T-helper 2 cell treated with Interferon-gamma antibody and Interleukin-4, amounts not matched to agents 100 ng/mL and 5 ng/mL, for 36 hours (primary cell): ENCODE data around the gene CCDC197. TPM values are rescaled to one million over a fixed set of nuclear protein-coding genes. Genes with fewer than 3 reads are reported as not detected.

Source experiments
- intact Hi-C: fragments of 100-400 bp; cut with micrococcal nuclease; formaldehyde crosslinking; loops from one replicate; pipeline ENCODE4 v1.15.1; 2023
- total RNA-seq: library from RNA; stranded (reverse); gene quantifications from 2 replicates; pipeline ENCODE4 v1.2.3, GENCODE V29; 2022

CCDC197 gene
- not detected in 2 replicates for total RNA-seq

GRCh38 chr14:93997082-93997481, at the start of gene CCDC197:
Gene CCDC197, plus strand, starts transcription at chr14:93997301. Its CDS starts 831 bp downstream, at chr14:93998132.
- intact Hi-C loops, result no loop called here

GRCh38 chr14:93949511-93950075, 47.5 kb upstream of the CCDC197 start:
- intact Hi-C loops, result no loop called here

- intact Hi-C loops, result no loop called here
These were observed 46.0 kb upstream of the CCDC197 start for GRCh38 chr14:93950948-93951634.

- intact Hi-C loops, result no loop called here
These were observed 45.2 kb upstream of the CCDC197 start for GRCh38 chr14:93951635-93952540.

GRCh38 chr14:93952829-93953228, 44.3 kb upstream of the CCDC197 start:
- intact Hi-C loops, result no loop called here

GRCh38 chr14:93953263-93953662, 43.8 kb upstream of the CCDC197 start:
- intact Hi-C loops, result no loop called here

GRCh38 chr14:93953739-93954515, 43.2 kb upstream of the CCDC197 start:
- intact Hi-C loops, result loop anchor here (2.0 kb wide), 1 partner anchor 17 kb away; no protein-coding TSS in a partner anchor

GRCh38 chr14:93954516-93954830, 42.6 kb upstream of the CCDC197 start:
- intact Hi-C loops, result loop anchor here (2.0 kb wide), 1 partner anchor 16 kb away; no protein-coding TSS in a partner anchor

- intact Hi-C loops, result loop anchor here (2.0 to 5.0 kb wide), 2 partner anchors 16 to 127 kb away; partner anchors contain the start of genes DDX24 and IFI27L1
These were observed 41.9 kb upstream of the CCDC197 start for GRCh38 chr14:93954900-93955849.

GRCh38 chr14:93955850-93956481, 41.1 kb upstream of the CCDC197 start:
- intact Hi-C loops, result loop anchor here (2.0 to 5.0 kb wide), 2 partner anchors 15 to 126 kb away; partner anchors contain the start of genes DDX24 and IFI27L1

- intact Hi-C loops, result loop anchor here (5.0 kb wide), 1 partner anchor 126 kb away; the partner anchor contains the start of genes DDX24 and IFI27L1
These were observed 40.4 kb upstream of the CCDC197 start for GRCh38 chr14:93956514-93957332.

GRCh38 chr14:93957333-93957710, 39.8 kb upstream of the CCDC197 start:
- intact Hi-C loops, result loop anchor here (5.0 kb wide), 1 partner anchor 125 kb away; the partner anchor contains the start of genes DDX24 and IFI27L1

- intact Hi-C loops, result loop anchor here (2.0 to 5.0 kb wide), 2 partner anchors 19 to 124 kb away; partner anchors contain the start of genes DDX24 and IFI27L1
These were observed 39.1 kb upstream of the CCDC197 start for GRCh38 chr14:93957751-93958566.

- intact Hi-C loops, result loop anchor here (1.0 to 5.0 kb wide), 5 partner anchors 13 to 124 kb away; partner anchors contain the start of genes DDX24 and IFI27L1
These were observed 38.4 kb upstream of the CCDC197 start for GRCh38 chr14:93958567-93959238.

GRCh38 chr14:93959239-93960107, 37.6 kb upstream of the CCDC197 start:
- intact Hi-C loops, result loop anchor here (1.0 to 5.0 kb wide), 5 partner anchors 12 to 123 kb away; partner anchors contain the start of genes DDX24 and IFI27L1

- intact Hi-C loops, result no loop called here
These were observed 37.0 kb upstream of the CCDC197 start for GRCh38 chr14:93960108-93960475.
